GM23338 (cell line): Measurements from ENCODE around the gene COX6B2. TPM values are rescaled to one million over a fixed set of nuclear protein-coding genes. Genes with fewer than 3 reads are reported as not detected.

Source experiments
- ATAC-seq: fragments of 200-7000 bp; cut with Tn5 transposase; 3 replicates; pipeline ENCODE4 v1.9.1; 2020
- DNase-seq: peaks from one replicate; pipeline ENCODE4 v3.0.0-alpha.2; 2015; ENCODE audit warnings: low spot score
- H2AFZ ChIP-seq: fragments of 200-600 bp; sonication (generic); 2 replicates; pipeline ENCODE4 v1.8.0; 2016; ENCODE audit warnings: antibody characterized with exemption, mild to moderate bottlenecking, moderate library complexity
- H3F3A ChIP-seq: fragments of 200-600 bp; sonication (generic); replicated peaks from 2 replicates; pipeline ENCODE4 v1.8.0; 2017; ENCODE audit warnings: antibody characterized with exemption, mixed run types, low read depth
- H3K27ac ChIP-seq: fragments of 200-600 bp; sonication (generic); 2 replicates; pipeline ENCODE4 v1.6.1; 2016; ENCODE audit warnings: low read depth
- H3K27me3 ChIP-seq: fragments of 200-600 bp; sonication (generic); 2 replicates; pipeline ENCODE4 v1.8.0; 2016; ENCODE audit warnings: mild to moderate bottlenecking, mixed run types, moderate library complexity; ENCODE audit not compliant: insufficient read depth
- H3K36me3 ChIP-seq: fragments of 200-600 bp; sonication (generic); 2 replicates; pipeline ENCODE4 v1.8.0; 2016; ENCODE audit warnings: mild to moderate bottlenecking; ENCODE audit not compliant: insufficient read depth
- H3K4me1 ChIP-seq: fragments of 200-600 bp; sonication (generic); 2 replicates; pipeline ENCODE4 v1.8.0; 2016; ENCODE audit warnings: mild to moderate bottlenecking, moderate library complexity; ENCODE audit not compliant: insufficient read depth
- H3K4me2 ChIP-seq: fragments of 200-600 bp; sonication (generic); 2 replicates; pipeline ENCODE4 v1.7.1; 2017; ENCODE audit warnings: mixed run types
- H3K4me3 ChIP-seq: fragments of 200-600 bp; sonication (generic); 2 replicates; pipeline ENCODE4 v1.6.1; 2016; ENCODE audit warnings: mixed run types
- H3K79me2 ChIP-seq: fragments of 200-600 bp; sonication (generic); replicated peaks from 2 replicates; pipeline ENCODE4 v1.8.0; 2017; ENCODE audit warnings: mild to moderate bottlenecking; ENCODE audit not compliant: insufficient read depth
- H3K9me2 ChIP-seq: fragments of 200-600 bp; sonication (generic); 2 replicates; pipeline ENCODE4 v1.8.0; 2017; ENCODE audit not compliant: insufficient read depth
- H4K20me1 ChIP-seq: fragments of 200-600 bp; sonication (generic); replicated peaks from 2 replicates; pipeline ENCODE4 v1.8.0; 2017; ENCODE audit warnings: mild to moderate bottlenecking; ENCODE audit not compliant: insufficient read depth
- H3K27ac Mint-ChIP-seq: 2 replicates; pipeline ENCODE4 v1.8.0; 2020; ENCODE audit warnings: inconsistent platforms, mild to moderate bottlenecking, moderate library complexity, mixed read lengths
- H3K27me3 Mint-ChIP-seq: 3 replicates; pipeline ENCODE4 v1.8.0; 2022; ENCODE audit warnings: low read depth, mild to moderate bottlenecking, moderate library complexity, mixed read lengths, inconsistent platforms; ENCODE audit not compliant: insufficient read depth, poor library complexity
- H3K36me3 Mint-ChIP-seq: 3 replicates; pipeline ENCODE4 v1.8.0; 2021; ENCODE audit warnings: low read depth, mild to moderate bottlenecking, inconsistent platforms, moderate library complexity, mixed read lengths
- H3K4me1 Mint-ChIP-seq: 3 replicates; pipeline ENCODE4 v1.8.0; 2020; ENCODE audit warnings: mild to moderate bottlenecking, inconsistent platforms, mixed read lengths
- H3K4me3 Mint-ChIP-seq: 3 replicates; pipeline ENCODE4 v1.8.0; 2021; ENCODE audit warnings: moderate library complexity, mild to moderate bottlenecking, inconsistent platforms, mixed read lengths
- H3K9me3 Mint-ChIP-seq: 3 replicates; pipeline ENCODE4 v1.8.0; 2020; ENCODE audit warnings: moderate library complexity, mild to moderate bottlenecking, inconsistent platforms, mixed read lengths
- CREB1 ChIP-seq: fragments of 250-450 bp; sonication (Bioruptor Pico); IDR thresholded peaks from 2 replicates; pipeline ENCODE4 v1.5.0; 2020; ENCODE audit warnings: low read depth, mild to moderate bottlenecking, moderate library complexity
- ETS1 ChIP-seq: IDR thresholded peaks from 2 replicates; pipeline ENCODE4 v1.6.1; 2016; ENCODE audit warnings: antibody characterized with exemption
- EZH2phosphoT487 ChIP-seq: fragments of 200-600 bp; sonication (generic); IDR thresholded peaks from one replicate; pipeline ENCODE4 v1.8.1; 2018; ENCODE audit warnings: antibody characterized with exemption; ENCODE audit not compliant: unreplicated experiment
- JUNB ChIP-seq: IDR thresholded peaks from one replicate; pipeline ENCODE4 v1.6.1; 2016; ENCODE audit warnings: antibody characterized with exemption; ENCODE audit not compliant: unreplicated experiment
- POLR2AphosphoS5 ChIP-seq: IDR thresholded peaks from 2 replicates; pipeline ENCODE4 v1.6.1; 2016; ENCODE audit warnings: antibody characterized with exemption, low read depth
- ZNF114 ChIP-seq: fragments of 250-450 bp; sonication (Bioruptor Pico); IDR thresholded peaks from 2 replicates; pipeline ENCODE4 v1.5.0; 2020; ENCODE audit warnings: mild to moderate bottlenecking, moderate library complexity
- ZNF331 ChIP-seq: fragments of 250-450 bp; sonication (Bioruptor Pico); IDR thresholded peaks from 2 replicates; pipeline ENCODE4 v1.5.0; 2020; ENCODE audit warnings: low read depth, mild to moderate bottlenecking, moderate library complexity
- long read RNA-seq: library from polyadenylated mRNA; unstranded; transcript quantifications from one replicate; pipeline ENCODE4 v2.0.0, GENCODE V29; 2020; ENCODE audit not compliant: unreplicated experiment
- polyA plus RNA-seq: library from polyadenylated mRNA; unstranded; fragments of >200 nt; fragmentation: Nextera tagmentation; extraction: Ambion mirVana; gene quantifications from 2 replicates; pipeline ENCODE4 v1.2.1, GENCODE V29; 2016
- total RNA-seq: library from RNA; depleted of rRNA; stranded (reverse); fragments of >200 nt; shearing (Covaris generic); gene quantifications from 2 replicates; pipeline ENCODE4 v1.2.3, GENCODE V29; 2014; rRNA removed
- TF ChIP-seq, protein P1 (sequence below): fragments of 250-450 bp; sonication (Bioruptor Pico); IDR thresholded peaks from 2 replicates; pipeline ENCODE4 v1.5.0; 2020; ENCODE audit warnings: mild to moderate bottlenecking, moderate library complexity

The COX6B2 gene, protein sequence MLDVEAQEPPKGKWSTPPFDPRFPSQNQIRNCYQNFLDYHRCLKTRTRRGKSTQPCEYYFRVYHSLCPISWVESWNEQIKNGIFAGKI
- total RNA-seq = 2.7 and 2.9 TPM in 2 replicates
- 5.3 and 5.7 TPM in 2 replicates for polyA plus RNA-seq
- long read RNA-seq, partial matches to known transcripts = 1 of 1 reads
- long read RNA-seq, other reads (novel, unspliced or antisense) = 0 of 1 reads

DNA sequence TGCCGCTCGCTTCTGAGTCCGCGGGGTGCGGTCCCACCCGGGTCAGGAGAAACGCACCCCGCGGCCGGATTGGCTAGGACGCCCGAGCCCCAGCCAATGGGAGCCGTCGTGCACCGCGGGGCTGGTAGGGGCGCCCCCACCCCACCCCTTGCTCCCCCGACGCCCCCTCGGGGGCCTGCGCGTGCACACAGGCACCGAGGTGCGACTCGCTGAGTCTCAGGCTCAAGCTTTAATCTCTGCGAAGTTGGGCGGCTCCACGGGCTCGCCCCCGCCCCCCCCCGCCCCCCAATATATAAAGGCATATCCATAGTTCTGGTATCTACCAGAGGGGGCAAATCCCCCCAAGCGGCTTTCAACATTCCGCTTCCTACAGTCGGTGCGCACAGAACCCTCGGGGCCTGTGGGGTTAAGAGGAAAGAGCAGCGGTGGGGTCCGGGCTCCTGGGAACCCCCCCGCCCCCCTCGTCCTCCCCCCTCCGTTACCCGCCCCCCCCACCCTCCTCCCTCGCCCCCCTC lies at the start of gene COX6B2:
Gene COX6B2 (minus strand): TSS at position 22 of the 515 bp plus-strand sequence. CDS start 198 bp downstream, outside the sequence.
- Histone ChIP-seq H3K79me2 (no peaks in the 10 kb centered on the region), H3K27ac (no peak within 1 kb of the TSS), H2AFZ (peak within 1 kb of the TSS; percentile 90), H3K4me3 (peak within 1 kb of the TSS; percentile 75), H3K4me2 (peak within 1 kb of the TSS; percentile 91), H3F3A (peaks cover 13% of the 10 kb centered on the region), H4K20me1 (no peaks in the 10 kb centered on the region), H3K36me3 (no peaks in the 10 kb centered on the region), H3K4me1 (peaks cover 23% of the 10 kb centered on the region), H3K27me3 (peaks cover 63% of the 10 kb centered on the region), H3K9me2 (no peaks in the 10 kb centered on the region)
- Mint-ChIP-seq H3K4me3 (peak within 1 kb of the TSS; percentile 72), H3K9me3 (no peaks in the 10 kb centered on the region), H3K27ac (no peak within 1 kb of the TSS), H3K27me3 (peaks cover 67% of the 10 kb centered on the region), H3K36me3 (no peaks in the 10 kb centered on the region), H3K4me1 (peaks cover 32% of the 10 kb centered on the region)
- no peak for TF ChIP-seq POLR2AphosphoS5
- TF ChIP-seq ZNF114 (CRISPR knock-in tag) = no peak
- TF ChIP-seq EZH2phosphoT487 = no peak
- TF ChIP-seq CREB1 (CRISPR knock-in tag) = no peak
- no peak for TF ChIP-seq ETS1
- TF ChIP-seq, protein P1, sequence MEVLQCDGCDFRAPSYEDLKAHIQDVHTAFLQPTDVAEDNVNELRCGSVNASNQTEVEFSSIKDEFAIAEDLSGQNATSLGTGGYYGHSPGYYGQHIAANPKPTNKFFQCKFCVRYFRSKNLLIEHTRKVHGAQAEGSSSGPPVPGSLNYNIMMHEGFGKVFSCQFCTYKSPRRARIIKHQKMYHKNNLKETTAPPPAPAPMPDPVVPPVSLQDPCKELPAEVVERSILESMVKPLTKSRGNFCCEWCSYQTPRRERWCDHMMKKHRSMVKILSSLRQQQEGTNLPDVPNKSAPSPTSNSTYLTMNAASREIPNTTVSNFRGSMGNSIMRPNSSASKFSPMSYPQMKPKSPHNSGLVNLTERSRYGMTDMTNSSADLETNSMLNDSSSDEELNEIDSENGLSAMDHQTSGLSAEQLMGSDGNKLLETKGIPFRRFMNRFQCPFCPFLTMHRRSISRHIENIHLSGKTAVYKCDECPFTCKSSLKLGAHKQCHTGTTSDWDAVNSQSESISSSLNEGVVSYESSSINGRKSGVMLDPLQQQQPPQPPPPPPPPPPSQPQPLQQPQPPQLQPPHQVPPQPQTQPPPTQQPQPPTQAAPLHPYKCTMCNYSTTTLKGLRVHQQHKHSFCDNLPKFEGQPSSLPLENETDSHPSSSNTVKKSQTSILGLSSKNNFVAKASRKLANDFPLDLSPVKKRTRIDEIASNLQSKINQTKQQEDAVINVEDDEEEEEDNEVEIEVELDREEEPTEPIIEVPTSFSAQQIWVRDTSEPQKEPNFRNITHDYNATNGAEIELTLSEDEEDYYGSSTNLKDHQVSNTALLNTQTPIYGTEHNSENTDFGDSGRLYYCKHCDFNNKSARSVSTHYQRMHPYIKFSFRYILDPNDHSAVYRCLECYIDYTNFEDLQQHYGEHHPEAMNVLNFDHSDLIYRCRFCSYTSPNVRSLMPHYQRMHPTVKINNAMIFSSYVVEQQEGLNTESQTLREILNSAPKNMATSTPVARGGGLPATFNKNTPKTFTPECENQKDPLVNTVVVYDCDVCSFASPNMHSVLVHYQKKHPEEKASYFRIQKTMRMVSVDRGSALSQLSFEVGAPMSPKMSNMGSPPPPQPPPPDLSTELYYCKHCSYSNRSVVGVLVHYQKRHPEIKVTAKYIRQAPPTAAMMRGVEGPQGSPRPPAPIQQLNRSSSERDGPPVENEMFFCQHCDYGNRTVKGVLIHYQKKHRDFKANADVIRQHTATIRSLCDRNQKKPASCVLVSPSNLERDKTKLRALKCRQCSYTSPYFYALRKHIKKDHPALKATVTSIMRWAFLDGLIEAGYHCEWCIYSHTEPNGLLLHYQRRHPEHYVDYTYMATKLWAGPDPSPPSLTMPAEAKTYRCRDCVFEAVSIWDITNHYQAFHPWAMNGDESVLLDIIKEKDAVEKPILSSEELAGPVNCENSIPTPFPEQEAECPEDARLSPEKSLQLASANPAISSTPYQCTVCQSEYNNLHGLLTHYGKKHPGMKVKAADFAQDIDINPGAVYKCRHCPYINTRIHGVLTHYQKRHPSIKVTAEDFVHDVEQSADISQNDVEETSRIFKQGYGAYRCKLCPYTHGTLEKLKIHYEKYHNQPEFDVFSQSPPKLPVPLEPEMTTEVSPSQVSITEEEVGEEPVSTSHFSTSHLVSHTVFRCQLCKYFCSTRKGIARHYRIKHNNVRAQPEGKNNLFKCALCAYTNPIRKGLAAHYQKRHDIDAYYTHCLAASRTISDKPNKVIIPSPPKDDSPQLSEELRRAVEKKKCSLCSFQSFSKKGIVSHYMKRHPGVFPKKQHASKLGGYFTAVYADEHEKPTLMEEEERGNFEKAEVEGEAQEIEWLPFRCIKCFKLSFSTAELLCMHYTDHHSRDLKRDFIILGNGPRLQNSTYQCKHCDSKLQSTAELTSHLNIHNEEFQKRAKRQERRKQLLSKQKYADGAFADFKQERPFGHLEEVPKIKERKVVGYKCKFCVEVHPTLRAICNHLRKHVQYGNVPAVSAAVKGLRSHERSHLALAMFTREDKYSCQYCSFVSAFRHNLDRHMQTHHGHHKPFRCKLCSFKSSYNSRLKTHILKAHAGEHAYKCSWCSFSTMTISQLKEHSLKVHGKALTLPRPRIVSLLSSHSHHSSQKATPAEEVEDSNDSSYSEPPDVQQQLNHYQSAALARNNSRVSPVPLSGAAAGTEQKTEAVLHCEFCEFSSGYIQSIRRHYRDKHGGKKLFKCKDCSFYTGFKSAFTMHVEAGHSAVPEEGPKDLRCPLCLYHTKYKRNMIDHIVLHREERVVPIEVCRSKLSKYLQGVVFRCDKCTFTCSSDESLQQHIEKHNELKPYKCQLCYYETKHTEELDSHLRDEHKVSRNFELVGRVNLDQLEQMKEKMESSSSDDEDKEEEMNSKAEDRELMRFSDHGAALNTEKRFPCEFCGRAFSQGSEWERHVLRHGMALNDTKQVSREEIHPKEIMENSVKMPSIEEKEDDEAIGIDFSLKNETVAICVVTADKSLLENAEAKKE (CRISPR knock-in tag) = no peak
- TF ChIP-seq JUNB = no peak
- TF ChIP-seq ZNF331 (CRISPR knock-in tag) = no peak
- DNase-seq = peak; percentile 63
- ATAC-seq = peak; percentile 33
